Mesendoderm (in vitro differentiated cells): Measurements from ENCODE around the gene SULT1C2.
A peak's percentile ranks its signal among the peaks of the same experiment; 100 is the strongest.
"Not testable (repeated sequence)": the region's sequence is repeated elsewhere in the genome, so short reads cannot be mapped to it uniquely, and the experiment has no call there.

Experiments
- DNase-seq: peaks from one replicate; pipeline ENCODE4 v3.0.0; 2013
- H2AK5ac ChIP-seq: 2 replicates; pipeline ENCODE4 v1.6.1; 2013; ENCODE audit warnings: low read length, inconsistent platforms
- H2BK120ac ChIP-seq: 2 replicates; pipeline ENCODE4 v1.6.1; 2013; ENCODE audit warnings: low read depth, mild to moderate bottlenecking, low read length, moderate library complexity, mixed read lengths
- H2BK15ac ChIP-seq: replicated peaks from 2 replicates; pipeline ENCODE4 v1.6.1; 2013; ENCODE audit warnings: low read depth, mild to moderate bottlenecking, moderate library complexity
- H2BK5ac ChIP-seq: 2 replicates; pipeline ENCODE4 v1.6.1; 2013; ENCODE audit warnings: low read length, inconsistent platforms
- H3K18ac ChIP-seq: 2 replicates; pipeline ENCODE4 v1.6.1; 2013; ENCODE audit warnings: mild to moderate bottlenecking, low read length, mixed read lengths
- H3K23ac ChIP-seq: one replicate; pipeline ENCODE4 v1.6.1; 2013; ENCODE audit warnings: low read length
- H3K27ac ChIP-seq: 2 replicates; pipeline ENCODE4 v1.5.1; 2013; ENCODE audit warnings: low read depth, mild to moderate bottlenecking, inconsistent platforms, low read length, moderate library complexity
- H3K27me3 ChIP-seq: 2 replicates; pipeline ENCODE4 v1.6.1; 2013; ENCODE audit warnings: low read length, control low read depth, mild to moderate bottlenecking, inconsistent platforms; ENCODE audit not compliant: insufficient read depth, poor library complexity
- H3K36me3 ChIP-seq: 2 replicates; pipeline ENCODE4 v1.6.1; 2013; ENCODE audit warnings: low read length, inconsistent platforms; ENCODE audit not compliant: control insufficient read depth, insufficient read depth
- H3K4ac ChIP-seq: one replicate; pipeline ENCODE4 v1.6.1; 2013; ENCODE audit warnings: low read depth, mild to moderate bottlenecking, low read length, moderate library complexity
- H3K4me1 ChIP-seq: 2 replicates; pipeline ENCODE4 v1.6.1; 2013; ENCODE audit warnings: low read depth, low read length, inconsistent platforms; ENCODE audit not compliant: control insufficient read depth
- H3K4me2 ChIP-seq: 2 replicates; pipeline ENCODE4 v1.6.1; 2013; ENCODE audit warnings: low read length
- H3K4me3 ChIP-seq: 2 replicates; pipeline ENCODE4 v1.5.1; 2013; ENCODE audit warnings: mild to moderate bottlenecking, low read length
- H3K56ac ChIP-seq: one replicate; pipeline ENCODE4 v1.6.1; 2013; ENCODE audit warnings: low read length
- H3K79me1 ChIP-seq: 2 replicates; pipeline ENCODE4 v1.6.1; 2013; ENCODE audit warnings: low read length, inconsistent platforms
- H3K79me2 ChIP-seq: 2 replicates; pipeline ENCODE4 v1.6.1; 2013; ENCODE audit warnings: mild to moderate bottlenecking, low read length; ENCODE audit not compliant: control insufficient read depth, insufficient read depth
- H3K9ac ChIP-seq: 2 replicates; pipeline ENCODE4 v1.6.1; 2013; ENCODE audit warnings: low read length, inconsistent platforms
- H4K5ac ChIP-seq: one replicate; pipeline ENCODE4 v1.6.1; 2013; ENCODE audit warnings: low read length
- H4K8ac ChIP-seq: one replicate; pipeline ENCODE4 v1.6.1; 2013; ENCODE audit warnings: low read depth, mild to moderate bottlenecking, control low read depth, low read length, moderate library complexity
- WGBS: extraction: QIAGEN DNeasy Blood & Tissue Kit; methylation state at CpG from one replicate; pipeline ENCODE4 v1.1.7; 2013; ENCODE audit warnings: low lambda C conversion rate, missing lambda C conversion rate; ENCODE audit not compliant: insufficient coverage; ENCODE audit errors: extremely low coverage; 5-methylcytosine and 5-hydroxymethylcytosine counted together

SULT1C2 gene

DNA sequence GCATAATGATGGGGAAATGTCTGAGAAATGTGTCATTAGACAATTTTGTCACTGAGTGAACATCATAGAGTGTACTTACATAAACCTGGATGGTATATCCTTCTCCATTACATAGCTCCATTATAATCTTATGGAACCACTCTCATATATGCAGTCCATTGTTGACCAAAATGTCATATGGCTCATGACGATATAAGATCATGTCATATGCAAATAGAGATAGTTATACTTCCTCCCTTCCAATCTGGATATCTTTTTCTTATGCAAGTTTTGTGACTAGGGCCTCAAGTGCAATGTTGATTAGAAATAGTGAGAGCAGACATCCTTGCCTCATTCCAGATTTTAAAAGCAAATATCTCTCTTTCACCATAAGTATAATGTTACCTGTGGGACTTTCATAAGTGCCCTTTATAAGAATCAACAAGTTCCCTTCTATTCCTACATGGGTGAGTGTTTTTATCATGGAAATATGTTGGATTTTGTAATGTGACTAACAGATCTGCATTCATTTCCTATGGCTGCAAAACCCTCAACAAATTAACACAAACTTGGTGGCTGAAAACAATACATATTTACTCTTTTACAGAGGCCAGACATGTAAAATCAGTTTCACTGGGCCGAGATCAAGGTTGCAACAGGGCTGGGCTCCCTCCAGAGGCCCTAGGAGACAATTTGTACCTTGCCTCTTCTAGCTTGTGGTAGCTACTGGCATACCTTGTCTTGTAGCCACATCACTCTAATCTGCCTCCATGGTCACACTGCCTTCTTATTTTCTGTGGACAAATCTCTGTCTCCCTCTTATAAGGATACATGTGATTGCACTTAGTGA is 67.4 kb downstream of the SULT1C2 start:
- no peak overlapping the region for H3K4ac ChIP-seq
- no peak overlapping the region for H2AK5ac ChIP-seq
- no peaks in the 10 kb centered on the region for H3K79me1 ChIP-seq
- no peak overlapping the region for H3K4me3 ChIP-seq
- H2BK120ac ChIP-seq, result no peak overlapping the region
- no peak overlapping the region for H3K23ac ChIP-seq
- H2BK15ac ChIP-seq, result no peak overlapping the region
- no peak overlapping the region for H3K9ac ChIP-seq
- H3K27me3 ChIP-seq, result no peaks in the 10 kb centered on the region
- H3K4me1 ChIP-seq, result no peaks in the 10 kb centered on the region
- peak; percentile 39 for DNase-seq
- H3K36me3 ChIP-seq, result no peaks in the 10 kb centered on the region
- no peak overlapping the region for H3K56ac ChIP-seq
- no peak overlapping the region for H3K18ac ChIP-seq
- H4K5ac ChIP-seq, result no peak overlapping the region
- H3K79me2 ChIP-seq, result no peaks in the 10 kb centered on the region
- H3K4me2 ChIP-seq, result no peak overlapping the region
- no peak overlapping the region for H2BK5ac ChIP-seq
- no peak overlapping the region for H4K8ac ChIP-seq
- no peak overlapping the region for H3K27ac ChIP-seq
- no CpG with 5 or more reads among the region's 2 CpGs for WGBS

- H2BK5ac ChIP-seq, H3K27me3 ChIP-seq, H3K4me2 ChIP-seq, H2BK120ac ChIP-seq, H3K18ac ChIP-seq, H3K4me3 ChIP-seq, H3K56ac ChIP-seq, H3K23ac ChIP-seq, H3K79me2 ChIP-seq, DNase-seq, H3K27ac ChIP-seq, H4K8ac ChIP-seq, H3K4me1 ChIP-seq, H3K4ac ChIP-seq, H2AK5ac ChIP-seq, H4K5ac ChIP-seq, H2BK15ac ChIP-seq, H3K9ac ChIP-seq, H3K36me3 ChIP-seq, H3K79me1 ChIP-seq: not testable (repeated sequence)
- no CpG with 5 or more reads among the region's 1 CpG for WGBS
These were observed 70.6 kb downstream of the SULT1C2 start for GRCh38 chr2:108359336-108359735.
